Measurements from ENCODE around the gene CTDP1. TPM values are rescaled to one million over a fixed set of nuclear protein-coding genes. Genes with fewer than 3 reads are reported as not detected.

Gene CTDP1
- total RNA-seq, 1 experiment from 2014 or later: 22.5 TPM

DNA sequence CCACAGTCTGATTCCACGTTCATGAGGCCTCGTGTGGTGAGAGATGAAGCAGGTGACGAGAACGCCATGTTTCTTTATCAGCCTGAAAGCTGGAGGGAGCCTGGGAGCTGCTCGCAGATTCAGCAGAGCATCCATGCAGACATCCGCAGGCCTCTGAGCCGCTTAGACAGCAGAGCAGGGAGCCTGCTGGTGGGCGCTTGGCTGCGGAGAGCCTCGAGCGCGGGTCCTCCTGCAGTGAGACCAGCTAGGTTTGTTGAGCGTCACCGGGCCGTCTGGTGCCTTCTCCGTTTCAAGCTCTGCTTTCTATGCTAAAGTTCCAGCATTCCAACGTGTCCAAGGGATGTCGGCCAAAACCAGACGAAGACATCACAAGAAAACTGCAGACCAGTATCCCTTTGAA, 27.6 kb downstream of the CTDP1 start:
- DNase-seq (ENCODE audit: low spot score): no peak
- no TSS peak for BruUV-seq (replicated peaks)

DNA sequence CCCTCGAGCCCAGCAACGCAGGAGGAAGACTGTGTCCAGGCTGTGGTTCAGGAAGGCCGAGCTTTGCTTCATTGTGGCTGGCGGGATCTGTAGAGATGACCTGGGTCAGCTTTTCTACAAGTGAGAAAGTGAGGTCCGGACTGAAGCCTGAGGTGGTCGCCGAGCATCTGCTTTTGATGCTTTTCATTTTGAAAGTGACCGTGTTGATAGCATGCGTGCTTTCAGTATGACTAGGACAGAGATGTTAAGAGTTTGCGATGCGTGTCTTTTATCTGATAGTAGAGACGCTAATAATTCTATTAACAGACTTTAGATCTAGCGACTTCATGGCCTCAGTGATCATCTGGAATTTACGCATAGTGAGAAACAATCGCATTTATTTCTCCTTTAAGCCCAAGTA, 28.1 kb downstream of the CTDP1 start:
- BruUV-seq (replicated peaks): no TSS peak
- H3K4me3 ChIP-seq (ENCODE audit: low read depth, low read length, poor library complexity, severe bottlenecking): no peak overlapping the region
- no peak overlapping the region for H3K27ac ChIP-seq (ENCODE audit: low read depth, low read length, poor library complexity, severe bottlenecking)
- H3K9me3 ChIP-seq (ENCODE audit: low read depth, low read length, poor library complexity, severe bottlenecking): no peaks in the 10 kb centered on the region
- intact Hi-C loops (cut with micrococcal nuclease; ENCODE audit: unreplicated experiment): no loop called here
- POLR2A ChIA-PET (ENCODE audit: low non-redundant PET): no interaction called here
- TF ChIP-seq CTCF (conservative IDR thresholded peaks at IDR 0.05; ENCODE audit: low read depth, low read length): no peak
- TF ChIP-seq EZH2 (IDR thresholded peaks at IDR 0.05; ENCODE audit: borderline replicate concordance, low read depth, low read length, poor library complexity, severe bottlenecking): no peak
- CTCF ChIA-PET: no interaction called here
- peaks cover 7% of the 10 kb centered on the region for H3K36me3 ChIP-seq (ENCODE audit: insufficient read depth, low read length, poor library complexity, severe bottlenecking)
- no peaks in the 10 kb centered on the region for H3K4me1 ChIP-seq (ENCODE audit: insufficient read depth, low read length, poor library complexity, severe bottlenecking)
- no peak for DNase-seq (ENCODE audit: low spot score)
- H3K27me3 ChIP-seq (replicated peaks; ENCODE audit: insufficient read depth, low read depth, low read length, poor library complexity): no peaks in the 10 kb centered on the region

More for the DNA sequence above, 27.6 kb downstream of the CTDP1 start:
- Histone ChIP-seq H3K4me1 (ENCODE audit: insufficient read depth, low read length, poor library complexity, severe bottlenecking) (no peaks in the 10 kb centered on the region), H3K4me3 (ENCODE audit: low read depth, low read length, poor library complexity, severe bottlenecking) (no peak overlapping the region), H3K27ac (ENCODE audit: low read depth, low read length, poor library complexity, severe bottlenecking) (no peak overlapping the region), H3K36me3 (ENCODE audit: insufficient read depth, low read length, poor library complexity, severe bottlenecking) (peaks cover 7% of the 10 kb centered on the region), H3K27me3 (replicated peaks; ENCODE audit: insufficient read depth, low read depth, low read length, poor library complexity) (no peaks in the 10 kb centered on the region), H3K9me3 (ENCODE audit: low read depth, low read length, poor library complexity, severe bottlenecking) (no peaks in the 10 kb centered on the region)
- TF ChIP-seq EZH2 (IDR thresholded peaks at IDR 0.05; ENCODE audit: borderline replicate concordance, low read depth, low read length, poor library complexity, severe bottlenecking) (no peak), CTCF (conservative IDR thresholded peaks at IDR 0.05; ENCODE audit: low read depth, low read length) (no peak)
- CTCF ChIA-PET: no interaction called here
- intact Hi-C loops (cut with micrococcal nuclease; ENCODE audit: unreplicated experiment): no loop called here
- POLR2A ChIA-PET (ENCODE audit: low non-redundant PET): no interaction called here

GRCh38 chr18:79708412-79708811, 28.8 kb downstream of the CTDP1 start:
- no TSS peak for BruUV-seq (replicated peaks)
- H3K4me3 ChIP-seq (ENCODE audit: low read depth, low read length, poor library complexity, severe bottlenecking): no peak overlapping the region
- ChIA-PET POLR2A (ENCODE audit: low non-redundant PET) (no interaction called here), CTCF (no interaction called here)
- TF ChIP-seq CTCF (conservative IDR thresholded peaks at IDR 0.05; ENCODE audit: low read depth, low read length): no peak
- no peak for TF ChIP-seq EZH2 (IDR thresholded peaks at IDR 0.05; ENCODE audit: borderline replicate concordance, low read depth, low read length, poor library complexity, severe bottlenecking)
- no peak for DNase-seq (ENCODE audit: low spot score)
- H3K9me3 ChIP-seq (ENCODE audit: low read depth, low read length, poor library complexity, severe bottlenecking): no peaks in the 10 kb centered on the region
- H3K27ac ChIP-seq (ENCODE audit: low read depth, low read length, poor library complexity, severe bottlenecking): no peak overlapping the region
- intact Hi-C loops (cut with micrococcal nuclease; ENCODE audit: unreplicated experiment): no loop called here
- peaks cover 7% of the 10 kb centered on the region for H3K36me3 ChIP-seq (ENCODE audit: insufficient read depth, low read length, poor library complexity, severe bottlenecking)
- H3K4me1 ChIP-seq (ENCODE audit: insufficient read depth, low read length, poor library complexity, severe bottlenecking): no peaks in the 10 kb centered on the region
- H3K27me3 ChIP-seq (replicated peaks; ENCODE audit: insufficient read depth, low read depth, low read length, poor library complexity): no peaks in the 10 kb centered on the region

All from A673 (cell line).